Muscle of leg (tissue), 11 donors: ENCODE data around the gene CSMD2. TPM values are rescaled to one million over a fixed set of nuclear protein-coding genes. Genes with fewer than 3 reads are reported as not detected.

Experiments
- DNase-seq: peaks from one replicate; pipeline ENCODE4 v3.0.0; 2013
- H3K27ac ChIP-seq: one replicate; pipeline ENCODE4 v1.5.1; 2013; ENCODE audit warnings: mild to moderate bottlenecking, low read length, control low read depth
- H3K27me3 ChIP-seq: one replicate; pipeline ENCODE4 v1.6.1; 2013; ENCODE audit warnings: low read length; ENCODE audit not compliant: control insufficient read depth, insufficient read depth
- H3K36me3 ChIP-seq: one replicate; pipeline ENCODE4 v1.6.1; 2013; ENCODE audit warnings: low read length; ENCODE audit not compliant: control insufficient read depth, insufficient read depth
- H3K4me1 ChIP-seq: one replicate; pipeline ENCODE4 v1.6.1; 2013; ENCODE audit warnings: low read length; ENCODE audit not compliant: control insufficient read depth, insufficient read depth
- H3K4me3 ChIP-seq: one replicate; pipeline ENCODE4 v1.5.1; 2013; ENCODE audit warnings: low read length, control low read depth
- H3K9me3 ChIP-seq: replicated peaks from 2 replicates; pipeline ENCODE4 v1.6.1; 2013; ENCODE audit warnings: low read depth, low read length; ENCODE audit not compliant: control insufficient read depth
- WGBS: methylation state at CpG from one replicate; pipeline ENCODE4 v1.1.5; 2013; ENCODE audit warnings: missing lambda C conversion rate; ENCODE audit not compliant: insufficient coverage; 5-methylcytosine and 5-hydroxymethylcytosine counted together
- polyA plus RNA-seq, 8 donors: library from polyadenylated mRNA; unstranded; fragments of 120-200 nt; gene quantifications; one replicate each; pipeline versions ENCODE4 v1.2.1 to v1.2.3, GENCODE V29; 2013; ENCODE audit warnings: inconsistent platforms in 1 of 8, low replicate concordance in 1 of 8; ENCODE audit not compliant: insufficient read length in 8 of 8, insufficient read depth in 1 of 8
- total RNA-seq: library from RNA; stranded (reverse); fragments of 120-200 nt; gene quantifications from one replicate; pipeline ENCODE4 v1.2.4, GENCODE V29; 2013

Gene CSMD2
- total and polyA plus RNA-seq, 9 donors, result 0.27 to 1.6 (median 0.52) TPM

DNA sequence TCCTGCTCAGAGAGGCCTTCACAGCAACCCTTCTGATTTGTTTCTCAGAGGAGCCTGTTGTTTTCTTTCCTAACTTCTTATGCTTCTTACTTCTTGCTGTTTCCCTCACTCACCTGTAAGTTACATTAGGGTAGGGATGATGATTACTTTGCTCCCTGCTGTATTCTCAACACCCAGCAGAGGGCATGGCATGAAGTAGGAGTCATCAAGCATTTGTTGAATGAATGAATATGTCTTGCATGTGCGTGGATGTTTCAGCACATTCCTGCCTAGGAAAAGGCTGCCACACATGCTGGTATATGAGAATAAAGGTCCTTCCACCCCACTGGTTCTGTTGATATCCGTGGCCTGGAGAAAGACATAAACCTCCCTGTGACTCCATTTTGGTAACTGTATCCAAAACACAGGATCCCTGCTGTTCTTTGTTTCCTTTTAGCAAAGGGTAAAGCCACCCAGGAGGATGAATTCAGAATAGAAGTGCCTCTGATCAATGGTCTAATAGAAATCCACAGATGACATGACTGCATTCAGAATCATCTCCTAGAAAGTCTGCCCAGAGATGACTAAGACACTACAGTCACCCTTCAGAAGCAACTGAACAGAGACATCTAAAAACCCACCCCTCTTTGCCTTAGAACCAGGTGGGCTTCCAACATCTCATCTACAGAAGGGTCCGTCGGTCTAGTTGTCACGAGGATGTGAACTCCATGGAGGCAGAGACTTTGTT, 523.8 kb downstream of the CSMD2 start:
- no peaks in the 10 kb centered on the region for H3K9me3 ChIP-seq
- no peak overlapping the region for H3K4me3 ChIP-seq
- no peak for DNase-seq
- no peak overlapping the region for H3K27ac ChIP-seq
- no peaks in the 10 kb centered on the region for H3K36me3 ChIP-seq
- peaks cover 4% of the 10 kb centered on the region for H3K27me3 ChIP-seq
- no peaks in the 10 kb centered on the region for H3K4me1 ChIP-seq
- WGBS, result no CpG with 5 or more reads among the region's 5 CpGs

GRCh38 chr1:33640114-33640660, 524.8 kb downstream of the CSMD2 start:
- Histone ChIP-seq H3K27me3 (peaks cover 4% of the 10 kb centered on the region), H3K4me1 (no peaks in the 10 kb centered on the region), H3K4me3 (no peak overlapping the region), H3K27ac (no peak overlapping the region), H3K9me3 (no peaks in the 10 kb centered on the region), H3K36me3 (no peaks in the 10 kb centered on the region)
- no CpG with 5 or more reads among the region's 3 CpGs for WGBS
- no peak for DNase-seq

GRCh38 chr1:33637846-33638440, 527.1 kb downstream of the CSMD2 start:
- peaks cover 20% of the 10 kb centered on the region for H3K27me3 ChIP-seq
- H3K4me1 ChIP-seq, result no peaks in the 10 kb centered on the region
- no peaks in the 10 kb centered on the region for H3K36me3 ChIP-seq
- WGBS, result 81% methylated on average over 5 of the region's 7 CpGs
- no peak for DNase-seq
- H3K27ac ChIP-seq, result no peak overlapping the region
- H3K4me3 ChIP-seq, result no peak overlapping the region
- no peaks in the 10 kb centered on the region for H3K9me3 ChIP-seq

- H3K27ac ChIP-seq, result no peak overlapping the region
- H3K36me3 ChIP-seq, result no peaks in the 10 kb centered on the region
- no peaks in the 10 kb centered on the region for H3K9me3 ChIP-seq
- no peaks in the 10 kb centered on the region for H3K4me1 ChIP-seq
- WGBS, result 90% methylated on average over 14 of the region's 14 CpGs
- H3K27me3 ChIP-seq, result peaks cover 20% of the 10 kb centered on the region
- H3K4me3 ChIP-seq, result no peak overlapping the region
- no peak for DNase-seq
These were observed 528.8 kb downstream of the CSMD2 start for GRCh38 chr1:33636209-33636608.

DNA sequence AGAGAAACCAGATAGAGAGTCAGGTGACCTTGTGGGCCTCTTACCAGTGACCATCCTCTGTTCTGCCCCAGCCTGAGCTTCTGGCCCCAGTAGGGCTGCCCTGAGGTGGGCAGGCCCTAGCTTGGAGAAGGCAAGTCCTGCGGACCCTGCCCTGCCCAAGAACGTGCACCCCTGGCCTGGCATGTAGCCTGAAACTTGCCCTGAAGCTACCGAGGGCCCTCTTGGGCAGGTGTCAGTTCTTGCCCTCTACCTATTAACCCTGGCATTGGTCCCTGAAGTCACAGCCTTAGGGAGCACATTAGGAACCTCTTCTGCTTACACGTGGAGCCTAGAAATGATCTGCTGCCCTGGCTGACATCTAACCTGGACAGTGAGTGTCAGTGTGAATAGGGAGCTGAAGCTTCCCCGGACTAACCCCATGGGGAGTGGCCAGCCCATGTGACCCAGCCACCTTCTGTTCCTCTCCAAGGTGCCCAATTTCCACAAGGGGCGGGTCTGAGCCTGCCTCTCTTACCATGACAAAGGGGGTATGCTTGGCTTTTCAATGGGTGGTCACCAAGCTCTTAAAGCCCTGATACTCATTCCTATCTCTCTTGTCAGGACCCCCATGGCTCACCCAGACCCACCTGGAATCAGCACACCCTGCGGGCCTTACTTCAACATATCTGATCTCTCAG, 529.6 kb downstream of the CSMD2 start:
- H3K36me3 ChIP-seq, result no peaks in the 10 kb centered on the region
- H3K27me3 ChIP-seq, result peaks cover 20% of the 10 kb centered on the region
- H3K27ac ChIP-seq, result no peak overlapping the region
- DNase-seq, result no peak
- H3K9me3 ChIP-seq, result no peaks in the 10 kb centered on the region
- H3K4me1 ChIP-seq, result no peaks in the 10 kb centered on the region
- 63% methylated on average over 4 of the region's 7 CpGs for WGBS
- H3K4me3 ChIP-seq, result no peak overlapping the region

DNA sequence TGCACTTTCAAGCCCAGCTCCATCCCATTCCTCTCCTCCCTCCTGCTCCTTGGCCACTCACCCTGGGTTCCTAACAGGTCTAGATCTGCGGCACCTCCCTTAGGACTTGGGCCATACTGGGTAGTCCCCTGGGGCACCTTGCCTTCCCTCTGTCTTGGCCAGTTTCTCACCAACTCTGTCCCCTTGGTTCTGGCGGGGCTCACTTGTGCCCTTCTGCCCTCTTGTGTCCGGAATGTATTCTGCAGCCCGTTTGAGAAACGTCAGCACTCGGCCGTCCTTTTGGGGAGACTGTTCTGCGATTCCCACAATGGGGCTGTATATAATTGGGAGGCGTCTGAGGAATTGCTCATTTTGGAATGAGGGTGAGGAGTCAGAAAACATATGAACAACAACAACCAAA, 530.2 kb downstream of the CSMD2 start:
- H3K27ac ChIP-seq, result no peak overlapping the region
- H3K9me3 ChIP-seq, result no peaks in the 10 kb centered on the region
- 12% methylated on average over 7 of the region's 9 CpGs for WGBS
- H3K4me1 ChIP-seq, result no peaks in the 10 kb centered on the region
- H3K27me3 ChIP-seq, result peaks cover 20% of the 10 kb centered on the region
- H3K4me3 ChIP-seq, result no peak overlapping the region
- no peak for DNase-seq
- no peaks in the 10 kb centered on the region for H3K36me3 ChIP-seq

DNA sequence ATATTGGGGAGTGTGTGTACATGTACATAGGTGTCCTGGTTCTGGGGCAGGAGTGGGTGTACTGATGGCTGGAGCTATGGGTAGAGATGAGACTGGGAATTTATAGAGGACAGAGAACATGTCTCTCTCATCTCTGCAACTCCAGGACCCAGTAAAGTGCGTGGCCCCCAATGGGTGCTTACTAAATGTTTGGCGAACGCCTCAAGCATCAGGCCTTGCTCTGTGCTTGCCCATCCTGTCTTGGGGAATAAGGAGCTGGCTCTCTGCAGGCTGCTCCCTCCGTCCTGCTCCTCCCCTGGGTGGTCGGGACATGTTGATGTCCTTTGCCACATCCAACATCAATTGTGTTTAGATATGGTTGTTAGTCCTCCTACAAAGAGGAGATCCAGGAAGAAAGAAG, 530.9 kb downstream of the CSMD2 start:
- peaks cover 20% of the 10 kb centered on the region for H3K27me3 ChIP-seq
- 84% methylated on average over 3 of the region's 5 CpGs for WGBS
- DNase-seq, result no peak
- H3K4me3 ChIP-seq, result no peak overlapping the region
- no peaks in the 10 kb centered on the region for H3K36me3 ChIP-seq
- no peaks in the 10 kb centered on the region for H3K9me3 ChIP-seq
- H3K27ac ChIP-seq, result no peak overlapping the region
- no peaks in the 10 kb centered on the region for H3K4me1 ChIP-seq

- WGBS, result 44% methylated on average over 22 of the region's 29 CpGs
- no peak overlapping the region for H3K4me3 ChIP-seq
- no peak overlapping the region for H3K27ac ChIP-seq
- no peaks in the 10 kb centered on the region for H3K36me3 ChIP-seq
- no peaks in the 10 kb centered on the region for H3K9me3 ChIP-seq
- no peaks in the 10 kb centered on the region for H3K4me1 ChIP-seq
- DNase-seq, result peak; percentile 87
- peaks cover 20% of the 10 kb centered on the region for H3K27me3 ChIP-seq
These were observed 531.8 kb downstream of the CSMD2 start for GRCh38 chr1:33633019-33633801.

GRCh38 chr1:33630686-33631085, 534.3 kb downstream of the CSMD2 start:
- no peaks in the 10 kb centered on the region for H3K36me3 ChIP-seq
- peaks cover 18% of the 10 kb centered on the region for H3K4me1 ChIP-seq
- H3K9me3 ChIP-seq, result no peaks in the 10 kb centered on the region
- H3K4me3 ChIP-seq, result no peak overlapping the region
- peaks cover 16% of the 10 kb centered on the region for H3K27me3 ChIP-seq
- no CpG with 5 or more reads among the region's 1 CpG for WGBS
- DNase-seq, result no peak
- H3K27ac ChIP-seq, result no peak overlapping the region

DNA sequence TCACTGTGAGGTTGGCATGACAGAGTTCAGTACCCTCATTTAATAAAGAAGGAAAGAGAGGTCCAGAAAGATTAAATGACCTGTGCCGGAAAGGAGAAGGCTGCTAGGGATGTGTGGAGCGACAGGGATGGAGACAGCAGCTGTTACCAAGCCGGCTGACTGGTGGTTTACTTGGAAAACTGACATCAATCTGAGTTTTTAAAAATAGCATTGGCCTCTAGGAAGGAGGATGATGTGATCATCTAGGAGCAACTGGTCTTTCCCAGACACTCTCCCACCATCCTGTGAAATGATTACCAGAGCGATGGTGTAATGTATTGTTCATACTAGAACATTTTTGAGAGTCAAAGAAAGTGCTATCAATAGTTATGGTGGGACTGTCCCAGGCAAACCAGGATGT, 538.2 kb downstream of the CSMD2 start:
- Histone ChIP-seq H3K4me1 (peaks cover 22% of the 10 kb centered on the region), H3K27ac (peak overlapping the region; percentile 70), H3K4me3 (no peak overlapping the region), H3K27me3 (no peaks in the 10 kb centered on the region), H3K36me3 (no peaks in the 10 kb centered on the region), H3K9me3 (no peaks in the 10 kb centered on the region)
- peak; percentile 62 for DNase-seq
- 57% methylated on average over 3 of the region's 4 CpGs for WGBS
